Lower leg skin (tissue), 4 donors: Measurements from ENCODE around the gene TRAPPC6A. TPM values are rescaled to one million over a fixed set of nuclear protein-coding genes. Genes with fewer than 3 reads are reported as not detected.

Experiments used
- DNase-seq, 2 donors: peaks; one replicate each; pipeline ENCODE4 v3.0.0-alpha.2; 2019; ENCODE audit warnings: low spot score in 2 of 2
- H3K4me3 ChIP-seq: fragments of 200-600 bp; sonication (generic); 2 replicates; pipeline ENCODE4 v1.5.1; 2017; ENCODE audit warnings: mild to moderate bottlenecking, low read depth; ENCODE audit not compliant: poor library complexity, severe bottlenecking
- CTCF ChIP-seq, 3 donors: fragments of 450-650 bp; IDR thresholded peaks; one replicate each; pipeline ENCODE4 v1.5.1; 2016; ENCODE audit warnings: antibody characterized with exemption in 3 of 3, mild to moderate bottlenecking in 3 of 3, moderate library complexity in 2 of 3
- POLR2A ChIP-seq, 2 donors: fragments of 450-650 bp; IDR thresholded peaks; one replicate each; pipeline ENCODE4 v1.6.1; 2016 to 2017; ENCODE audit warnings: antibody characterized with exemption in 2 of 2, mild to moderate bottlenecking in 1 of 2, moderate library complexity in 1 of 2
- WGBS, 2 donors: methylation state at CpG; one replicate each; pipeline ENCODE4 v1.1.5; 2018; 5-methylcytosine and 5-hydroxymethylcytosine counted together
- intact Hi-C: fragments of 100-400 bp; cut with DNase I; formaldehyde crosslinking; loops from one replicate; pipeline ENCODE4 v1.15.0; 2023; ENCODE audit warnings: low total_unique reads
- total RNA-seq, 4 donors: library from RNA; depleted of rRNA; stranded (reverse); fragments of >200 nt; gene quantifications; one replicate each; pipeline ENCODE4 v1.1.0, GENCODE V29; 2016

TRAPPC6A gene
- total RNA-seq, 4 donors from 2014 or later: 36.0 to 52.3 (median 47.9) TPM

- H3K4me3 ChIP-seq: no peak overlapping the region
- 78 to 94% methylated on average over 11 to 12 of the region's 12 CpGs for WGBS, 2 donors
- intact Hi-C loops: no loop called here
- TF ChIP-seq CTCF (IDR thresholded peaks at IDR 0.05) (no peak), POLR2A (IDR thresholded peaks at IDR 0.05) (no peak)
- no peak for DNase-seq
Observed at GRCh38 chr19:45136507-45137178, 41.4 kb downstream of the TRAPPC6A start.

- WGBS, 2 donors: 92 to 95% methylated on average over 18 to 21 of the region's 21 CpGs
- TF ChIP-seq POLR2A (IDR thresholded peaks at IDR 0.05) (no peak), CTCF (IDR thresholded peaks at IDR 0.05) (no peak)
- no peak overlapping the region for H3K4me3 ChIP-seq
- DNase-seq: no peak
- intact Hi-C loops: no loop called here
Observed at GRCh38 chr19:45135176-45135885, 42.7 kb downstream of the TRAPPC6A start.

GRCh38 chr19:45133661-45134060, 44.4 kb downstream of the TRAPPC6A start:
- intact Hi-C loops: no loop called here
- no peak overlapping the region for H3K4me3 ChIP-seq
- TF ChIP-seq CTCF (IDR thresholded peaks at IDR 0.05): no peak
- no peak for TF ChIP-seq POLR2A (IDR thresholded peaks at IDR 0.05)
- WGBS, 2 donors: 81 to 86% methylated on average over 8 of the region's 8 CpGs
- no peak for DNase-seq

DNA sequence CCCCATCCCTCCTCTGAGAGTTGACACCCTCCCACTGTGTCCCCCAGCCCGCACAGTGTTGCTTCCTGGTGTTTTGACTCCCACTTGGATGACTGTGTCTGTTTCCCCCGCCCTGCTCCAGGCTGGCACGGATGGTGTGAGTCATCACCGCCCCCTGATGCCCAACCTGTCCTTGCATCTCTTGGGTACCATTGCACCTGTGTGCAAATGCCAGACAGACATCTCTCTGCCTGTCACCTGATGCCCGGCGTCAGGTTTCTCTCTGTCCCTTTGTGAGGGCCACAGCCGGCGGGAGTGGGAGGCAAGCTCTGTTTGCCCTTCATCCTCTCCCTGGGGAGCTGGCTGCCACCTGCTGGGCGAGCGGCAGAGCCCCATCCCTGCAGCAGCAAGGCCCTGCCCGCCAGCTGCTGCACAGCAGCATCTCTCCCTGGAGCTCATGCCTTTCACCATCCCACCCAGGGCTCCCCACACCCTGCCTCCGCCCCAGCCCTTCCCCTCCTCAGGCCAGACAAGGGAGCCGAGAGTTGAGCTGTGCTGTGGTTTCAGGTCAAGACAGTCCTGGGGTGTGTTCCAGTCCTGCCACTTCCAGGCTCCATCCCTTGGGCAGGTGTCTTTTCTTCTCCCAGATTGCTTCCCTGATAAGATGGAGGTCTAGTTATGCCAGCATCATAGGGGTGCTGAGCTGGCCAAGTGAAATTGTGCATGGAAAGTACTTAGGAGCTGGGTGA, 47.0 kb downstream of the TRAPPC6A start:
- 57 to 60% methylated on average over 9 to 13 of the region's 13 CpGs for WGBS, 2 donors
- intact Hi-C loops: no loop called here

GRCh38 chr19:45130236-45130635, 47.8 kb downstream of the TRAPPC6A start:
- DNase-seq: no peak
- intact Hi-C loops: no loop called here
- TF ChIP-seq CTCF (IDR thresholded peaks at IDR 0.05) (no peak), POLR2A (IDR thresholded peaks at IDR 0.05) (no peak)
- H3K4me3 ChIP-seq: no peak overlapping the region
- 92 to 94% methylated on average over 13 of the region's 13 CpGs for WGBS, 2 donors

More for the DNA sequence above, 47.0 kb downstream of the TRAPPC6A start:
- H3K4me3 ChIP-seq: no peak overlapping the region
- no peak for DNase-seq
- TF ChIP-seq POLR2A (IDR thresholded peaks at IDR 0.05): no peak
- no peak for TF ChIP-seq CTCF (IDR thresholded peaks at IDR 0.05)
